Fibroblast of lung (primary cell): ENCODE measurements around the gene RHBDD1. TPM values are rescaled to one million over a fixed set of nuclear protein-coding genes. Genes with fewer than 3 reads are reported as not detected.

ENCODE experiments used
- DNase-seq, 2 donors: peaks; one replicate each; pipeline versions ENCODE4 v3.0.0 to v3.0.0-alpha.2; 2010; ENCODE audit warnings: low read depth in 2 of 2
- H2AFZ ChIP-seq: 2 replicates; pipeline ENCODE4 v1.5.1; 2012; ENCODE audit warnings: low read length, control low read depth, inconsistent platforms
- H3K27ac ChIP-seq: 2 replicates; pipeline ENCODE4 v1.5.1; 2011; ENCODE audit warnings: low read length, control low read depth; ENCODE audit not compliant: insufficient read depth
- H3K27me3 ChIP-seq: 2 replicates; pipeline ENCODE4 v1.5.1; 2011; ENCODE audit warnings: mild to moderate bottlenecking, low read length; ENCODE audit not compliant: control insufficient read depth, insufficient read depth
- H3K36me3 ChIP-seq: 2 replicates; pipeline ENCODE4 v1.5.1; 2011; ENCODE audit warnings: low read length; ENCODE audit not compliant: control insufficient read depth, insufficient read depth
- H3K4me1 ChIP-seq: 2 replicates; pipeline ENCODE4 v1.5.1; 2011; ENCODE audit warnings: low read length; ENCODE audit not compliant: control insufficient read depth, insufficient read depth; ENCODE audit errors: extremely low read depth
- H3K4me2 ChIP-seq: 2 replicates; pipeline ENCODE4 v1.5.1; 2011; ENCODE audit warnings: low read length, control low read depth; ENCODE audit not compliant: insufficient read depth; ENCODE audit errors: extremely low read depth
- H3K4me3 ChIP-seq, 4 experiments: fragments of 200-600 bp in 1 of 4; sonication (generic) in 1 of 4; replicated peaks in 1 of 4; 2 replicates each; pipeline ENCODE4 v1.5.1; 2011 to 2016; ENCODE audit warnings: low read length in 4 of 4, low read depth in 3 of 4, mild to moderate bottlenecking in 3 of 4, control low read depth in 2 of 4, inconsistent platforms in 1 of 4, mixed read lengths in 1 of 4; ENCODE audit not compliant: insufficient read depth in 1 of 4; ENCODE audit errors: control extremely low read depth in 1 of 4
- H3K79me2 ChIP-seq: 2 replicates; pipeline ENCODE4 v1.5.1; 2012; ENCODE audit warnings: mild to moderate bottlenecking, low read length, inconsistent platforms; ENCODE audit not compliant: control insufficient read depth, insufficient read depth
- H3K9ac ChIP-seq: 2 replicates; pipeline ENCODE4 v1.5.1; 2011; ENCODE audit warnings: mild to moderate bottlenecking, low read length, control low read depth; ENCODE audit not compliant: insufficient read depth
- H3K9me3 ChIP-seq: 2 replicates; pipeline ENCODE4 v1.5.1; 2012; ENCODE audit warnings: low read depth, low read length; ENCODE audit not compliant: control insufficient read depth, insufficient read depth
- H4K20me1 ChIP-seq: 2 replicates; pipeline ENCODE4 v1.5.1; 2011; ENCODE audit warnings: low read length; ENCODE audit not compliant: control insufficient read depth, insufficient read depth; ENCODE audit errors: extremely low read depth
- EZH2 ChIP-seq: IDR thresholded peaks from 2 replicates; pipeline ENCODE4 v1.5.1; 2012; ENCODE audit warnings: low read length, control low read depth, mild to moderate bottlenecking; ENCODE audit errors: missing control alignments
- polyA minus RNA-seq: library from RNA; depleted of rRNA, polyadenylated mRNA; stranded (reverse); fragments of >200 nt; gene quantifications from 2 replicates; pipeline ENCODE4 v1.2.3, GENCODE V29; 2011; ENCODE audit warnings: low replicate concordance
- polyA plus RNA-seq, 2 donors: library from polyadenylated mRNA; depleted of rRNA in 1 of 2; stranded (reverse) in 1 of 2; unstranded in 1 of 2; fragments of >200 nt; gene quantifications; 2 replicates each; pipeline ENCODE4 v1.2.1, GENCODE V29; 2011 to 2012; ENCODE audit warnings: missing spikeins in 1 of 2
- total RNA-seq: library from RNA; depleted of rRNA; stranded (reverse); fragments of >200 nt; gene quantifications from 2 replicates; pipeline ENCODE4 v1.2.1, GENCODE V29; 2014
- TF ChIP-seq, protein P1 (sequence below), 2 donors: IDR thresholded peaks in 1 of 2; conservative IDR thresholded peaks in 1 of 2; 1 replicate in 1 of 2; 2 replicates in 1 of 2; pipeline ENCODE4 v1.5.1; 2011 to 2012; ENCODE audit warnings: low read length in 2 of 2, control low read depth in 1 of 2, inconsistent platforms in 1 of 2, low read depth in 1 of 2, mild to moderate bottlenecking in 1 of 2

Gene RHBDD1, protein sequence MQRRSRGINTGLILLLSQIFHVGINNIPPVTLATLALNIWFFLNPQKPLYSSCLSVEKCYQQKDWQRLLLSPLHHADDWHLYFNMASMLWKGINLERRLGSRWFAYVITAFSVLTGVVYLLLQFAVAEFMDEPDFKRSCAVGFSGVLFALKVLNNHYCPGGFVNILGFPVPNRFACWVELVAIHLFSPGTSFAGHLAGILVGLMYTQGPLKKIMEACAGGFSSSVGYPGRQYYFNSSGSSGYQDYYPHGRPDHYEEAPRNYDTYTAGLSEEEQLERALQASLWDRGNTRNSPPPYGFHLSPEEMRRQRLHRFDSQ
- 39.8 and 85.4 TPM in 2 replicates for total RNA-seq
- 28.4 and 31.5 TPM in 2 replicates for polyA plus RNA-seq
- 16.6 and 18.1 TPM in 2 replicates for polyA plus RNA-seq (2012)
- 36.1 and 53.4 TPM in 2 replicates for polyA minus RNA-seq

DNA sequence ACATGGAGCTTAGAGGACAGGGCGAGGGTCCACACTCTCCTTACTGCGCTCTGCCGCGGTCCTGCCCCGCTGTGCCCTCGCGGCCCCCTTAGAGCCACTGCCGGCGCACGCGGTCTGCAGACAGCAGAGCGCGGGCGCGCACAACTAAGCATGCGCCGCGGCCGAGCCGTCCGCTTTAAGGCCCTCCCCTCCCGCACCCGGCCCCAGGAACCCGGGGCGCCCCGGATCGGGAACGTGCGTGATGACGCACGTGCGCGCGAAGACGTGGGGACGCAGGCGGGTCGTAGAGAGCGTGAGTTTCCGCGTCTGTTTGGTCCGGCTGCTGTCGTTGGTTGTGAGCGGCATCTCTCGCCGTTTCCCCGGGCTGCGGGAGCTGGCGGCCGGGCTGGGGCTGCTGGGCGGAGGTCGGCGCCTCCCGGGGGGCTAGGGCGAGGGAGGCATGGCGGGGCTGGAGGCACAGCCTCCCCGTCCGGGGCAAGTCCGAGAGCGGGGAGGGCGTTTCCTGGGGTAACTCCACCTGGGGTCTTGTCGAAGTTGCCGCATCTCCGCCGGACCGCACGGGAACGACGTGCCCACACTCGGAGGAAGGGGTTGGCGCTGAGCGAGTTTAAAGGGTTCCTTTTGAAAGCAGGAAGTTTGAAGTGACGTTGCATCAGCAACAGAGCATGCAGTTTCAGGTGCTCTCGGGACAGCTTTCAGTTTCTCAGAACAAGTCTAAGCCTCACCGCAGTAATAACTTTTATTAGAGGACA is at the start of gene RHBDD1:
Gene RHBDD1, plus strand, starts transcription at position 259 of the 752 bp plus-strand sequence. CDS start 28,640 bp downstream, outside the sequence.
- TF ChIP-seq, protein P1, sequence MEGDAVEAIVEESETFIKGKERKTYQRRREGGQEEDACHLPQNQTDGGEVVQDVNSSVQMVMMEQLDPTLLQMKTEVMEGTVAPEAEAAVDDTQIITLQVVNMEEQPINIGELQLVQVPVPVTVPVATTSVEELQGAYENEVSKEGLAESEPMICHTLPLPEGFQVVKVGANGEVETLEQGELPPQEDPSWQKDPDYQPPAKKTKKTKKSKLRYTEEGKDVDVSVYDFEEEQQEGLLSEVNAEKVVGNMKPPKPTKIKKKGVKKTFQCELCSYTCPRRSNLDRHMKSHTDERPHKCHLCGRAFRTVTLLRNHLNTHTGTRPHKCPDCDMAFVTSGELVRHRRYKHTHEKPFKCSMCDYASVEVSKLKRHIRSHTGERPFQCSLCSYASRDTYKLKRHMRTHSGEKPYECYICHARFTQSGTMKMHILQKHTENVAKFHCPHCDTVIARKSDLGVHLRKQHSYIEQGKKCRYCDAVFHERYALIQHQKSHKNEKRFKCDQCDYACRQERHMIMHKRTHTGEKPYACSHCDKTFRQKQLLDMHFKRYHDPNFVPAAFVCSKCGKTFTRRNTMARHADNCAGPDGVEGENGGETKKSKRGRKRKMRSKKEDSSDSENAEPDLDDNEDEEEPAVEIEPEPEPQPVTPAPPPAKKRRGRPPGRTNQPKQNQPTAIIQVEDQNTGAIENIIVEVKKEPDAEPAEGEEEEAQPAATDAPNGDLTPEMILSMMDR (conservative IDR thresholded peaks at IDR 0.05 in 1 of 2, IDR thresholded peaks at IDR 0.05 in 1 of 2; ENCODE audit: low read depth in 1 of 2, low read length in 2 of 2), result no peak
- no peak for TF ChIP-seq EZH2
- DNase-seq, result peak; percentile 96
- Histone ChIP-seq H3K27ac (peak within 1 kb of the TSS; percentile 95), H4K20me1 (no peaks in the 10 kb centered on the region), H3K4me3 (peak within 1 kb of the TSS; percentile 78 to 89 (median 82)), H3K36me3 (peaks cover 1% of the 10 kb centered on the region), H2AFZ (peak within 1 kb of the TSS; percentile 90), H3K79me2 (peaks cover 12% of the 10 kb centered on the region), H3K27me3 (no peaks in the 10 kb centered on the region), H3K4me1 (no peaks in the 10 kb centered on the region), H3K9ac (peak within 1 kb of the TSS; percentile 94), H3K9me3 (no peaks in the 10 kb centered on the region), H3K4me2 (peak within 1 kb of the TSS; percentile 90)

DNA sequence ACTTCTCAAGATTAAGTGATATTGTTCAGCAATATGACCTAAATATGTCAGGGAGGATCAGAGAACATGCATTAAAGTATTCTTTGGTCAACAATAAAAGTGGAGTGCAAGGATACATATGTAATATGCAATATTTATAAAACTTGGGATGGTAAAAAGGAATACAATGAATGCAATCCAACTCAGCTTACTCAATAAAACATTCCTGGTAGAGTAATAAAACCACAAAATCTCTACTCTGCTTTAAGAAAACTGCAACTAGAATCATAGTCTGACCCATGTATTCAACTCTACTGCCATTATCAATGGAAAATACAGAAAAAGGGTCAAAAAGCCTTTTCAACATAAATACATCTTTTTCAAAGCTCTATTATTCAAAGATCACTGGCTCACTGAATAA is 47.8 kb upstream of the RHBDD1 start:
- TF ChIP-seq EZH2, result no peak
- TF ChIP-seq, protein P1 (conservative IDR thresholded peaks at IDR 0.05 in 1 of 2, IDR thresholded peaks at IDR 0.05 in 1 of 2; ENCODE audit: low read depth in 1 of 2, low read length in 2 of 2), result no peak
- Histone ChIP-seq H3K4me1 (peaks cover 7% of the 10 kb centered on the region), H2AFZ (no peak overlapping the region), H3K9ac (no peak overlapping the region), H3K9me3 (no peaks in the 10 kb centered on the region), H3K27ac (no peak overlapping the region), H3K4me3 (peak overlapping the region in 2 of 4 experiments; percentile 5 to 69), H4K20me1 (no peaks in the 10 kb centered on the region), H3K27me3 (no peaks in the 10 kb centered on the region), H3K4me2 (peak overlapping the region; percentile 66), H3K36me3 (peaks cover 5% of the 10 kb centered on the region), H3K79me2 (peaks cover 95% of the 10 kb centered on the region)
- DNase-seq, result peak; percentile 34 to 66

DNA sequence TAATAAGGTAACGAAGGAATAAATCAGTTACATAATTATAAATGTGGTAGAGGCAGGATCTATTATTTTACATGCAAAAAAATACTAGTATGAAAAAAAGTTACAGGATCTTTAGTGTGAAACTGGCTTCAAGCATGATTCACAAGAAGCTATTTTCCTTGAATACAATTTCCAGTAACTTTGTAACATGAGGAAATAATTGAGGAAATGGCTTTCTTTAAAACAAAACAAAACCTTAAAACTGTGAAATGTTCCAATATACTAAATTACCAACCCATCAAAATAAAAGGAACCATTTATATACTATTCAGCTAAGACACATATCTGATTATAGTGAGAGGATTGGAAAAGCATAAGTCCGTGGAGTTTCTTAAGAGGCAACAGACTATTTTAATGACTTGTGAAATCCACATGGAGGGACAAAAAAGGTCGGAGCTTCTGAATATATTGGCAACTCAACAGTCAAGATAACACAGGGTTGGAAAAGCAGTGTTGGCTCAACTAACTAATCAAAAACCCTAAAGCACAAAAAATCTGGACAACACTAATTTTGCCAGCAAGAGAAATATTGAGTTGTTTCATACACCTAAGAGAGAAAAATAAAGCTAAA is 46.9 kb upstream of the RHBDD1 start:
- Histone ChIP-seq H4K20me1 (no peaks in the 10 kb centered on the region), H3K36me3 (peaks cover 2% of the 10 kb centered on the region), H3K9me3 (no peaks in the 10 kb centered on the region), H3K4me1 (peaks cover 7% of the 10 kb centered on the region), H2AFZ (no peak overlapping the region), H3K4me3 (peak overlapping the region in 3 of 4 experiments; percentile 1 to 69 (median 18)), H3K27ac (peak overlapping the region; percentile 43), H3K4me2 (peak overlapping the region; percentile 66), H3K79me2 (peaks cover 95% of the 10 kb centered on the region), H3K27me3 (no peaks in the 10 kb centered on the region), H3K9ac (no peak overlapping the region)
- TF ChIP-seq EZH2, result no peak
- TF ChIP-seq, protein P1 (conservative IDR thresholded peaks at IDR 0.05 in 1 of 2, IDR thresholded peaks at IDR 0.05 in 1 of 2; ENCODE audit: low read depth in 1 of 2, low read length in 2 of 2), result no peak
- DNase-seq, result peak in 1 of 2 donors; percentile 51
